ENCODE data around the gene CIAO2A.
"Not testable (repeated sequence)": the region's sequence is repeated elsewhere in the genome, so short reads cannot be mapped to it uniquely, and the experiment has no call there.

Gene CIAO2A

GRCh38 chr15:64112073-64112772 is 18.6 kb upstream of the CIAO2A start:
- no peak overlapping the region for H3K4me3 ChIP-seq (ENCODE audit: low read depth, low read length)
- DNase-seq (ENCODE audit: low read depth), result no peak
- no peak for TF ChIP-seq CTCF (IDR thresholded peaks at IDR 0.05; ENCODE audit: insufficient read depth, low read depth, low read length, missing control alignments)

- DNase-seq (ENCODE audit: low read depth), result no peak
- no peak for TF ChIP-seq CTCF (IDR thresholded peaks at IDR 0.05; ENCODE audit: insufficient read depth, low read depth, low read length, missing control alignments)
- no peak overlapping the region for H3K4me3 ChIP-seq (ENCODE audit: low read depth, low read length)
Measured at GRCh38 chr15:64111679-64112050, 18.0 kb upstream of the CIAO2A start.

GRCh38 chr15:64110950-64111678 is 17.5 kb upstream of the CIAO2A start:
- no peak for TF ChIP-seq CTCF (IDR thresholded peaks at IDR 0.05; ENCODE audit: insufficient read depth, low read depth, low read length, missing control alignments)
- peak; percentile 56 for DNase-seq (ENCODE audit: low read depth)
- no peak overlapping the region for H3K4me3 ChIP-seq (ENCODE audit: low read depth, low read length)

- not testable (repeated sequence) for DNase-seq (ENCODE audit: low read depth); H3K4me3 ChIP-seq (ENCODE audit: low read depth, low read length)
Measured at GRCh38 chr15:64110108-64110701, 16.6 kb upstream of the CIAO2A start.

- no peak for DNase-seq (ENCODE audit: low read depth)
- no peak for TF ChIP-seq CTCF (IDR thresholded peaks at IDR 0.05; ENCODE audit: insufficient read depth, low read depth, low read length, missing control alignments)
Measured at GRCh38 chr15:64107337-64107736, 13.7 kb upstream of the CIAO2A start.

GRCh38 chr15:64105113-64105704 is 11.6 kb upstream of the CIAO2A start:
- H3K4me3 ChIP-seq (ENCODE audit: low read depth, low read length), result no peak overlapping the region
- TF ChIP-seq CTCF (IDR thresholded peaks at IDR 0.05; ENCODE audit: insufficient read depth, low read depth, low read length, missing control alignments), result no peak
- DNase-seq (ENCODE audit: low read depth), result no peak

More at GRCh38 chr15:64107337-64107736, 13.7 kb upstream of the CIAO2A start:
- H3K4me3 ChIP-seq (ENCODE audit: low read depth, low read length), result no peak overlapping the region

- DNase-seq (ENCODE audit: low read depth), result no peak
- H3K4me3 ChIP-seq (ENCODE audit: low read depth, low read length), result no peak overlapping the region
- TF ChIP-seq CTCF (IDR thresholded peaks at IDR 0.05; ENCODE audit: insufficient read depth, low read depth, low read length, missing control alignments), result no peak
Measured at GRCh38 chr15:64102497-64102896, 8.9 kb upstream of the CIAO2A start.

All from GM12865 (cell line).